GM06990 (cell line): Measurements from ENCODE around the gene ZAR1.

Experiments used
- DNase-seq: peaks from one replicate; pipeline ENCODE4 v3.0.0-alpha.2; 2011; ENCODE audit not compliant: insufficient read length; ENCODE audit errors: extremely low read depth
- H3K27me3 ChIP-seq: replicated peaks from 2 replicates; pipeline ENCODE4 v1.6.0; 2011; ENCODE audit warnings: low read length; ENCODE audit not compliant: control insufficient read depth, insufficient read depth
- H3K36me3 ChIP-seq: 2 replicates; pipeline ENCODE4 v1.5.1; 2011; ENCODE audit warnings: low read length; ENCODE audit not compliant: control insufficient read depth, insufficient read depth
- H3K4me3 ChIP-seq: replicated peaks from 2 replicates; pipeline ENCODE4 v1.5.1; 2011; ENCODE audit warnings: low read depth, mild to moderate bottlenecking, control low read depth, low read length
- TF ChIP-seq, protein P1 (sequence below): IDR thresholded peaks from 2 replicates; pipeline ENCODE4 v1.5.1; 2011; ENCODE audit warnings: low read length, control low read depth, mild to moderate bottlenecking, inconsistent platforms; ENCODE audit not compliant: insufficient read depth, poor library complexity, severe bottlenecking

Gene ZAR1

DNA sequence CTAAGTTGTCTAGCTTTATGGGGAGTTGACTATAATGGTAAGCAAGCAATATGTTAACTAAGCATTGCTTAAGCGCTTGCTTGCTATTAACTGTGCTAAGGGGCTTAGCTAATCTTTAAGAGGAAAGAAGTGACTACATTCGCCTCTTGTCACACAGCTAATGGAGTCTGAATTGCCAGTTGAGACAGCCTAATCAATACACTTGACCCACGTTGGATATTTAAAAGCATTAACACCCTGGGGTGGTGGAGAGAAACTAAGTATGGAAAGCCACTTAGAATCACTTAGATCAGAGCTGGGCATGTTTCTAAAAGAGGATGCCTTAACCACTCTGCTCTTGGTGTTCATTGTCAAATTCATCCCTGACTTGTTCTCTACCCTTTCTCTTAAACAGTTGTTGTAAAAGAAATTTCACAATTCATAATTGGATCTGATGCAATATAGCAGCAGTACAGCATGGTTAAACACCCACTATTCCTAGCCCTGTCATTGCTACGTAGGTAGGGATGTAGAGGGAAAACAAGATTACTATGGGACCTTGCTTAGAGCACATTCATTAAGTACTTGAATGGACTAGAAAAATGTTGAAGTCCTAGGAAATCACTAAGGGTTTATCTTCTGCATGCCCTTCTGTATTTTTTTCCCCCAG, 3.5 kb downstream of the ZAR1 start:
- Histone ChIP-seq H3K27me3 (no peaks in the 10 kb centered on the region; the same call in 1 of the 2 replicates), H3K36me3 (peaks cover 1% of the 10 kb centered on the region; the same call in 1 of the 2 replicates), H3K4me3 (no peak overlapping the region)
- TF ChIP-seq, protein P1, sequence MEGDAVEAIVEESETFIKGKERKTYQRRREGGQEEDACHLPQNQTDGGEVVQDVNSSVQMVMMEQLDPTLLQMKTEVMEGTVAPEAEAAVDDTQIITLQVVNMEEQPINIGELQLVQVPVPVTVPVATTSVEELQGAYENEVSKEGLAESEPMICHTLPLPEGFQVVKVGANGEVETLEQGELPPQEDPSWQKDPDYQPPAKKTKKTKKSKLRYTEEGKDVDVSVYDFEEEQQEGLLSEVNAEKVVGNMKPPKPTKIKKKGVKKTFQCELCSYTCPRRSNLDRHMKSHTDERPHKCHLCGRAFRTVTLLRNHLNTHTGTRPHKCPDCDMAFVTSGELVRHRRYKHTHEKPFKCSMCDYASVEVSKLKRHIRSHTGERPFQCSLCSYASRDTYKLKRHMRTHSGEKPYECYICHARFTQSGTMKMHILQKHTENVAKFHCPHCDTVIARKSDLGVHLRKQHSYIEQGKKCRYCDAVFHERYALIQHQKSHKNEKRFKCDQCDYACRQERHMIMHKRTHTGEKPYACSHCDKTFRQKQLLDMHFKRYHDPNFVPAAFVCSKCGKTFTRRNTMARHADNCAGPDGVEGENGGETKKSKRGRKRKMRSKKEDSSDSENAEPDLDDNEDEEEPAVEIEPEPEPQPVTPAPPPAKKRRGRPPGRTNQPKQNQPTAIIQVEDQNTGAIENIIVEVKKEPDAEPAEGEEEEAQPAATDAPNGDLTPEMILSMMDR = no peak
- no peak for DNase-seq

DNA sequence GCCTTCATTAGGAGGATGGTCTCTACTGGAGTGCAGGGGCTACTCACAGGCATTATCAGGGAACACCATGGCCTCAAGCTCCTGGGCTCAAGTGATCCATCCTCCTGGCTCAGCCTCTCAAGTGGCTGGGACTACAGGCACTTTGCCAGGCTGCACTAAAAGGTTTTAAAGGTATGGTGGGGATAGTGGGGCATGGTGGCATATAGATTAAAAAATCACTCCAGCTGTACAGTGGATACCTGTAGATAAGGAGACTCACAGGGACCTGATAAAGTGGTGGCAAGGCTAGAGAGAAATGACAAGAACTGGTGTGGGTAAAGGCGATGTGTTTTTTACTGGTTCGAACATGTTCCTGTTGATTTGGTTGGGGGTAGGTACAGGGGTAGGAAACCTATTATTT, 5.9 kb downstream of the ZAR1 start:
- no peak for DNase-seq
- Histone ChIP-seq H3K4me3 (no peak overlapping the region), H3K36me3 (peaks cover 1% of the 10 kb centered on the region; the same call in 1 of the 2 replicates), H3K27me3 (no peaks in the 10 kb centered on the region)
- TF ChIP-seq, protein P1 = no peak

DNA sequence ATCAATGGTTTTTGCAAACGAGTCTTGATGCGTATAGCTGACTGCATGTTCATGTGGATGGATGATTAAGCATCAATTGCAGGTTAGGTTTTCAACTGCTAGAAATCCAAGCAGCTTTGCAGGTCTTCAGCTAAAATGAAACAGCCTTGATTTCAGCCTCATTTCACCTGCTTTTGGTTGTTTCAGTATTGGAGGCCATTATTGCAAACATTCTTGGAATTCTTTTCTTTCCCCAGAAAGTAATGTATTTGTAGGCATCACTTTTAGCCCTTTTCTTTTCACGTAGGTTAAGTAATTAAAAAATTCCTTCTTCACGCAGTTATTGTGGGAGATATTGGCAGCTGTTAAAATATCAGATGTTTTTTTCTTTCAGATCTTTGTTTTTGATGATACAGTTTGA, 8.8 kb downstream of the ZAR1 start:
- DNase-seq = no peak
- Histone ChIP-seq H3K36me3 (peaks cover 1% of the 10 kb centered on the region), H3K27me3 (no peaks in the 10 kb centered on the region)

DNA sequence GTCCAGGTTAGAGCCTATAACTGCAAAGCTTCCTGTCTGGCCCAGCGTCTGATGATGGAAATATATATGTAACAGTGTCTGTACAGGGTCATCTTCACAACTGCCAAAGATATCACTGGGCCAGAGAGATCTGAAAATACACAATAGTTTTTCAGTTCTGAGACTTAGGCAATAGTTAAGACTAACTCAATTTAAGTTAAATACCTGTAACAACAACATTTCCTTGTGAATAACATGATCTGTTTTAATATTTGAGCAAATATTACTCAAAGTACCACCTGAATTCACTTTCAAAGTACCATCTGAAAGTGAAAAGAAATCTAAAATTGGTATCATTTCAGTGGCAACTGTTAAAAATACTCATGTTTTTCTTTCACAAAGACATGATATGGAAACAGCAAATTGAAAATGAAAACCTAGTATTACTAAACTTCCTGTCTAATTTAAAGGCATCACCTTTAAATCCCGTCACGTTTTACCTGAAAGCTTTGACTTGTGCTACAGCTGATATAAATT, 9.6 kb downstream of the ZAR1 start:
- Histone ChIP-seq H3K27me3 (no peaks in the 10 kb centered on the region), H3K36me3 (peaks cover 1% of the 10 kb centered on the region), H3K4me3 (no peak overlapping the region)
- DNase-seq = peak; percentile 55
- TF ChIP-seq, protein P1 = no peak

More for the DNA sequence above, 8.8 kb downstream of the ZAR1 start:
- TF ChIP-seq, protein P1 = no peak
- H3K4me3 ChIP-seq = no peak overlapping the region

DNA sequence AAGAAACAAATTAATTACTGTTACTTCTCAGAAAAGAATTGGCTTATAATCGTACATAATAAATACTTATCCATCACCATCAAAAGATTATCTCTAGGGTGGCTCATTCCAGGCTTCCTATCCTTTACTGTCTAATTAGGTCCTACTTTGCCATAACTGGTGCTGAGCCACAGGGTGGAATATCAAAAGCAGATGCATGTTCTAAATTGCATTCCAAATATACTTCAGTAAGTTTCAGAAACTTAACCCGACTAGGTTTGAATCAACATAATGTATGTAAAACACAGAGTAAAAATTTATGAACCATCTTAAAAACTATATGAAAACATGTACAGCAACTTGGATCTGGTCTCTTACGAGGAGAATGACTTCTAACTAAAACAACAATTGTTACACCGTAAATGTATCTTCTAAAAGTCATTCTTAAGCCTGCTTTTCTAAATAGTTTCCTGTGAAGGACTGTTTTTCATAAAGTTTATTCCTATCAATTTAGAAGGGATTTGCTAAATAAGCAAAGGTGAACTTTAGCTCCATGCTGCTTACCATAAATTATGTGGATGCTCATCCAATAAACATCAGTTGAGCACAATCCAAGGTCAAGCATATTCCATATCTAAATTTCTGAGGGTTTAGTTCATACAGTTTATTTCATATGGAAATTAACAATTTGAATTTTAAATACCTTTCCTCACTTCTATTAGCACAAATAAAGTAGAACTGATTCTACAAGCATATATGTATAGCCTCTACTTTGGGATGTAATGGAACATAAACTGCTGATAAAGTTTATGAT, 13.4 kb downstream of the ZAR1 start:
- TF ChIP-seq, protein P1 = no peak
- Histone ChIP-seq H3K4me3 (no peak overlapping the region), H3K27me3 (no peaks in the 10 kb centered on the region), H3K36me3 (peaks cover under 1% of the 10 kb centered on the region; the same call in 1 of the 2 replicates)
- no peak for DNase-seq
